Liver (tissue), 9 donors: ENCODE measurements around the gene ARHGEF18. TPM values are rescaled to one million over a fixed set of nuclear protein-coding genes. Genes with fewer than 3 reads are reported as not detected.

ENCODE experiments used
- DNase-seq: peaks from one replicate; pipeline ENCODE4 v3.0.0-alpha.2; 2017; ENCODE audit warnings: low spot score
- H3K27ac ChIP-seq, 2 donors: one replicate each; pipeline ENCODE4 v1.7.0; 2013; ENCODE audit warnings: inconsistent platforms in 2 of 2, low read length in 2 of 2, control low read depth in 1 of 2, low read depth in 1 of 2, mild to moderate bottlenecking in 1 of 2
- H3K27me3 ChIP-seq, 4 donors: one replicate each; pipeline versions ENCODE4 v1.6.1 to v1.7.0; 2013; ENCODE audit warnings: low read length in 3 of 4, inconsistent platforms in 1 of 4, mild to moderate bottlenecking in 1 of 4, moderate library complexity in 1 of 4; ENCODE audit not compliant: control insufficient read depth in 4 of 4, insufficient read depth in 4 of 4
- H3K36me3 ChIP-seq, 4 donors: one replicate each; pipeline versions ENCODE4 v1.6.1 to v1.7.0; 2013; ENCODE audit warnings: low read length in 3 of 4, mild to moderate bottlenecking in 3 of 4, low read depth in 1 of 4, moderate library complexity in 1 of 4; ENCODE audit not compliant: control insufficient read depth in 4 of 4, insufficient read depth in 3 of 4
- H3K4me1 ChIP-seq, 4 donors: one replicate each; pipeline versions ENCODE4 v1.6.1 to v1.7.0; 2013; ENCODE audit warnings: low read length in 3 of 4, mild to moderate bottlenecking in 3 of 4, moderate library complexity in 1 of 4; ENCODE audit not compliant: control insufficient read depth in 4 of 4, insufficient read depth in 4 of 4
- H3K4me3 ChIP-seq, 3 donors: one replicate each; pipeline versions ENCODE4 v1.6.1 to v1.7.0; 2013; ENCODE audit warnings: low read length in 3 of 3, control low read depth in 1 of 3, low read depth in 1 of 3, mild to moderate bottlenecking in 1 of 3
- H3K9ac ChIP-seq, 2 donors: one replicate each; pipeline ENCODE4 v1.7.0; 2013; ENCODE audit warnings: low read length in 2 of 2, mild to moderate bottlenecking in 2 of 2, moderate library complexity in 2 of 2, control low read depth in 1 of 2, low read depth in 1 of 2
- H3K9me3 ChIP-seq, 4 donors: one replicate each; pipeline versions ENCODE4 v1.6.1 to v1.7.0; 2013; ENCODE audit warnings: low read length in 3 of 4; ENCODE audit not compliant: control insufficient read depth in 4 of 4
- EGR1 ChIP-seq, 2 donors: IDR thresholded peaks; 2 replicates each; pipeline ENCODE4 v1.6.1; 2016 to 2018; ENCODE audit warnings: antibody characterized with exemption in 2 of 2, low read depth in 2 of 2
- FOXA1 ChIP-seq: IDR thresholded peaks from 2 replicates; pipeline ENCODE4 v1.6.1; 2016; ENCODE audit warnings: antibody characterized with exemption
- FOXA2 ChIP-seq: IDR thresholded peaks from 2 replicates; pipeline ENCODE4 v1.6.1; 2016; ENCODE audit warnings: antibody characterized with exemption
- HNF4A ChIP-seq, 2 donors: conservative IDR thresholded peaks; 2 replicates each; pipeline ENCODE4 v1.6.1; 2016; ENCODE audit warnings: antibody characterized with exemption in 2 of 2, mild to moderate bottlenecking in 2 of 2
- JUND ChIP-seq, 2 donors: IDR thresholded peaks; 2 replicates each; pipeline ENCODE4 v1.6.1; 2016; ENCODE audit warnings: antibody characterized with exemption in 2 of 2
- NR2F2 ChIP-seq: IDR thresholded peaks from 2 replicates; pipeline ENCODE4 v1.6.1; 2016; ENCODE audit warnings: antibody characterized with exemption
- RAD21 ChIP-seq, 2 donors: IDR thresholded peaks; 2 replicates each; pipeline ENCODE4 v1.6.1; 2016; ENCODE audit warnings: antibody characterized with exemption in 2 of 2, mild to moderate bottlenecking in 2 of 2
- YY1 ChIP-seq: IDR thresholded peaks from 2 replicates; pipeline ENCODE4 v1.6.1; 2016; ENCODE audit warnings: antibody characterized with exemption, mild to moderate bottlenecking
- WGBS: extraction: QIAGEN DNeasy Blood & Tissue Kit; methylation state at CpG from one replicate; pipeline ENCODE4 v1.1.7; 2013; 5-methylcytosine and 5-hydroxymethylcytosine counted together
- polyA plus RNA-seq, 2 donors: library from polyadenylated mRNA; stranded (reverse) in 1 of 2; unstranded in 1 of 2; fragments of 200-250 nt in 1 of 2; fragments of >200 nt in 1 of 2; fragmentation: Nextera tagmentation in 1 of 2; extraction: Ambion mirVana in 1 of 2; gene quantifications; one replicate each; pipeline versions ENCODE4 v1.2.1 to v1.2.3, GENCODE V29; 2013 to 2015
- total RNA-seq, 2 donors: library from RNA; depleted of rRNA; stranded (reverse); fragments of >200 nt; gene quantifications; one replicate each; pipeline ENCODE4 v1.2.3, GENCODE V29; 2014
- TF ChIP-seq, protein P1 (sequence below): IDR thresholded peaks from 2 replicates; pipeline ENCODE4 v1.6.1; 2016; ENCODE audit warnings: antibody characterized with exemption
- TF ChIP-seq, protein P2 (sequence below): IDR thresholded peaks from 2 replicates; pipeline ENCODE4 v1.6.1; 2016; ENCODE audit warnings: antibody characterized with exemption
- TF ChIP-seq, protein P3 (sequence below): IDR thresholded peaks from 2 replicates; pipeline ENCODE4 v1.6.1; 2016; ENCODE audit warnings: antibody characterized with exemption, mild to moderate bottlenecking
- TF ChIP-seq, protein P4 (sequence below): fragments of 150-350 bp; IDR thresholded peaks from 2 replicates; pipeline ENCODE4 v1.5.1; 2017; ENCODE audit warnings: improper control_type of control experiment, low read depth, low read length; ENCODE audit not compliant: missing input control
- TF ChIP-seq, protein P5 (sequence below): IDR thresholded peaks from 2 replicates; pipeline ENCODE4 v1.6.1; 2016; ENCODE audit warnings: antibody characterized with exemption
- donor health status: healthy.
- donor health status: healthy.
- donor health status: healthy.
- donor health status: healthy.
- donor health status: healthy.

Gene ARHGEF18
- total and polyA plus RNA-seq, 4 donors: 3.3 to 28.8 (median 14.9) TPM

DNA sequence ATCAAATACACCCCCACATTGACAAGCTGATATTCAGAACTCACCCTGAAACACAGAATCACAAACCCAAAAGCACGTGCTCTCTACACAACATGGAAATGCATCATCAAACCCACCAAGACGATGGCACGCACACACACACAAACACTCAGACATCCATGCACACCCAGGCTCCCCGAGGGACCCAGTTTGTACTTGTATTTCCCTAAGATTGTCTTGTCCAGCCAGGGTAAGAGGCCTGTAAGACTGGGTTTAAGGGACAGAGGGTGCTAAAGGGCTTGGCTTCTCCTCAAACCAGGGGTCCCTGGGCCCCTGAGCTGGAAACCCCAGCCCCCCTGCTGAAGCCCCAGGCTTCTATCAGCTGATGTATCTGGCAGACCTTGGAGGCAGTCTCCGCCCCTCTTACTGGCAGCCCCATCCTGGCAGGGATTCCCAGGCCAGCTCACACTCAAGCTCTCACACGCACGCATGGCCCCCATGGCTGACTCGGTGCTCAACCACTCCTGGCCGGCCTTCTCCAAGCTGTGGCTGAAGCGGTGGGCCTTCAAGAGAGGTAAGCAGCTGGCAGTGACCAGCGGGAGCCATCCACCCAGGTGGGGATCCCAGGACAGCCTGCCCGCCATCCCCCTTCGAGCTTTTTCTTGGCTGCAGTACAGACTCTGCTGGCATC, 6.5 kb downstream of the ARHGEF18 start:
- Histone ChIP-seq H3K9ac (no peak overlapping the region), H3K27me3 (no peaks in the 10 kb centered on the region), H3K36me3 (no peaks in the 10 kb centered on the region), H3K4me1 (peaks cover 0 to 2% (median 0%) of the 10 kb centered on the region in 4 donors), H3K9me3 (peaks cover 0 to 4% (median 0%) of the 10 kb centered on the region in 4 donors), H3K27ac (no peak overlapping the region), H3K4me3 (no peak overlapping the region)
- 81% methylated on average over 13 of the region's 13 CpGs for WGBS
- TF ChIP-seq, protein P1, sequence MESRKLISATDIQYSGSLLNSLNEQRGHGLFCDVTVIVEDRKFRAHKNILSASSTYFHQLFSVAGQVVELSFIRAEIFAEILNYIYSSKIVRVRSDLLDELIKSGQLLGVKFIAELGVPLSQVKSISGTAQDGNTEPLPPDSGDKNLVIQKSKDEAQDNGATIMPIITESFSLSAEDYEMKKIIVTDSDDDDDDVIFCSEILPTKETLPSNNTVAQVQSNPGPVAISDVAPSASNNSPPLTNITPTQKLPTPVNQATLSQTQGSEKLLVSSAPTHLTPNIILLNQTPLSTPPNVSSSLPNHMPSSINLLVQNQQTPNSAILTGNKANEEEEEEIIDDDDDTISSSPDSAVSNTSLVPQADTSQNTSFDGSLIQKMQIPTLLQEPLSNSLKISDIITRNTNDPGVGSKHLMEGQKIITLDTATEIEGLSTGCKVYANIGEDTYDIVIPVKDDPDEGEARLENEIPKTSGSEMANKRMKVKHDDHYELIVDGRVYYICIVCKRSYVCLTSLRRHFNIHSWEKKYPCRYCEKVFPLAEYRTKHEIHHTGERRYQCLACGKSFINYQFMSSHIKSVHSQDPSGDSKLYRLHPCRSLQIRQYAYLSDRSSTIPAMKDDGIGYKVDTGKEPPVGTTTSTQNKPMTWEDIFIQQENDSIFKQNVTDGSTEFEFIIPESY: no peak
- TF ChIP-seq FOXA1 (no peak), FOXA2 (no peak), EGR1 (IDR thresholded peaks at IDR 0.05; ENCODE audit: low read depth in 2 of 2) (no peak), HNF4A (conservative IDR thresholded peaks at IDR 0.05) (no peak), JUND (IDR thresholded peaks at IDR 0.05) (no peak)
- TF ChIP-seq, protein P2, sequence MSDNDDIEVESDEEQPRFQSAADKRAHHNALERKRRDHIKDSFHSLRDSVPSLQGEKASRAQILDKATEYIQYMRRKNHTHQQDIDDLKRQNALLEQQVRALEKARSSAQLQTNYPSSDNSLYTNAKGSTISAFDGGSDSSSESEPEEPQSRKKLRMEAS: no peak
- TF ChIP-seq, protein P3, sequence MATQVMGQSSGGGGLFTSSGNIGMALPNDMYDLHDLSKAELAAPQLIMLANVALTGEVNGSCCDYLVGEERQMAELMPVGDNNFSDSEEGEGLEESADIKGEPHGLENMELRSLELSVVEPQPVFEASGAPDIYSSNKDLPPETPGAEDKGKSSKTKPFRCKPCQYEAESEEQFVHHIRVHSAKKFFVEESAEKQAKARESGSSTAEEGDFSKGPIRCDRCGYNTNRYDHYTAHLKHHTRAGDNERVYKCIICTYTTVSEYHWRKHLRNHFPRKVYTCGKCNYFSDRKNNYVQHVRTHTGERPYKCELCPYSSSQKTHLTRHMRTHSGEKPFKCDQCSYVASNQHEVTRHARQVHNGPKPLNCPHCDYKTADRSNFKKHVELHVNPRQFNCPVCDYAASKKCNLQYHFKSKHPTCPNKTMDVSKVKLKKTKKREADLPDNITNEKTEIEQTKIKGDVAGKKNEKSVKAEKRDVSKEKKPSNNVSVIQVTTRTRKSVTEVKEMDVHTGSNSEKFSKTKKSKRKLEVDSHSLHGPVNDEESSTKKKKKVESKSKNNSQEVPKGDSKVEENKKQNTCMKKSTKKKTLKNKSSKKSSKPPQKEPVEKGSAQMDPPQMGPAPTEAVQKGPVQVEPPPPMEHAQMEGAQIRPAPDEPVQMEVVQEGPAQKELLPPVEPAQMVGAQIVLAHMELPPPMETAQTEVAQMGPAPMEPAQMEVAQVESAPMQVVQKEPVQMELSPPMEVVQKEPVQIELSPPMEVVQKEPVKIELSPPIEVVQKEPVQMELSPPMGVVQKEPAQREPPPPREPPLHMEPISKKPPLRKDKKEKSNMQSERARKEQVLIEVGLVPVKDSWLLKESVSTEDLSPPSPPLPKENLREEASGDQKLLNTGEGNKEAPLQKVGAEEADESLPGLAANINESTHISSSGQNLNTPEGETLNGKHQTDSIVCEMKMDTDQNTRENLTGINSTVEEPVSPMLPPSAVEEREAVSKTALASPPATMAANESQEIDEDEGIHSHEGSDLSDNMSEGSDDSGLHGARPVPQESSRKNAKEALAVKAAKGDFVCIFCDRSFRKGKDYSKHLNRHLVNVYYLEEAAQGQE: no peak
- TF ChIP-seq, protein P4, sequence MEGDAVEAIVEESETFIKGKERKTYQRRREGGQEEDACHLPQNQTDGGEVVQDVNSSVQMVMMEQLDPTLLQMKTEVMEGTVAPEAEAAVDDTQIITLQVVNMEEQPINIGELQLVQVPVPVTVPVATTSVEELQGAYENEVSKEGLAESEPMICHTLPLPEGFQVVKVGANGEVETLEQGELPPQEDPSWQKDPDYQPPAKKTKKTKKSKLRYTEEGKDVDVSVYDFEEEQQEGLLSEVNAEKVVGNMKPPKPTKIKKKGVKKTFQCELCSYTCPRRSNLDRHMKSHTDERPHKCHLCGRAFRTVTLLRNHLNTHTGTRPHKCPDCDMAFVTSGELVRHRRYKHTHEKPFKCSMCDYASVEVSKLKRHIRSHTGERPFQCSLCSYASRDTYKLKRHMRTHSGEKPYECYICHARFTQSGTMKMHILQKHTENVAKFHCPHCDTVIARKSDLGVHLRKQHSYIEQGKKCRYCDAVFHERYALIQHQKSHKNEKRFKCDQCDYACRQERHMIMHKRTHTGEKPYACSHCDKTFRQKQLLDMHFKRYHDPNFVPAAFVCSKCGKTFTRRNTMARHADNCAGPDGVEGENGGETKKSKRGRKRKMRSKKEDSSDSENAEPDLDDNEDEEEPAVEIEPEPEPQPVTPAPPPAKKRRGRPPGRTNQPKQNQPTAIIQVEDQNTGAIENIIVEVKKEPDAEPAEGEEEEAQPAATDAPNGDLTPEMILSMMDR: no peak
- no peak for DNase-seq

DNA sequence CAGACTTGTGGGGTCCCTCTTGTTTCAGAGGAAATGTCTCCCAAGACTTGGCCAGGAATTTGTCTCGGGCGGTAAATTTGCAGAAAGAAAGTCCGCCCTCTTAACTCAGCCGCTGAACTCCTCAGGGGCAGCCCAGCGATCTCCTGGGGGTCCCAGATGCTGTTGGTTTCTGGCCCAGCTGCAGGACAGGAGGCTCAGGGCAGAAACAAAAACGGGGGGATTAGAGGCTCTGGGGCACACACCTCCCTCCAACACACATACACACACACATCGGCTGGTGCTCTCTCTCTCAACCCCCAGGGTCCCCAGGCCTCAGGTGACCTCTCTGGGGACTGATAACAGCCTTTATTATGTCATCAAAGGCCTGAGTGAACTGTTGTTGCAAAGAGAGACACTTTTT, 7.1 kb downstream of the ARHGEF18 start:
- WGBS: 78% methylated on average over 7 of the region's 7 CpGs
- Histone ChIP-seq H3K9ac (no peak overlapping the region), H3K27ac (no peak overlapping the region), H3K4me3 (no peak overlapping the region), H3K27me3 (no peaks in the 10 kb centered on the region), H3K9me3 (peaks cover 0 to 4% (median 0%) of the 10 kb centered on the region in 4 donors), H3K36me3 (no peaks in the 10 kb centered on the region), H3K4me1 (peaks cover 0 to 2% (median 0%) of the 10 kb centered on the region in 4 donors)
- TF ChIP-seq, protein P5, sequence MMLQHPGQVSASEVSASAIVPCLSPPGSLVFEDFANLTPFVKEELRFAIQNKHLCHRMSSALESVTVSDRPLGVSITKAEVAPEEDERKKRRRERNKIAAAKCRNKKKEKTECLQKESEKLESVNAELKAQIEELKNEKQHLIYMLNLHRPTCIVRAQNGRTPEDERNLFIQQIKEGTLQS: no peak
- TF ChIP-seq YY1 (no peak), NR2F2 (no peak), HNF4A (conservative IDR thresholded peaks at IDR 0.05) (no peak), FOXA1 (no peak), RAD21 (IDR thresholded peaks at IDR 0.05) (no peak)
- TF ChIP-seq, protein P2: no peak
- DNase-seq: no peak
